Ishikawa (cell line): Measurements from ENCODE around the gene DAAM1.

Source experiments
- CEBPB ChIP-seq: IDR thresholded peaks from 2 replicates; pipeline ENCODE4 v1.6.1; 2012
- CREB1 ChIP-seq: IDR thresholded peaks from 2 replicates; pipeline ENCODE4 v1.6.1; 2012; ENCODE audit warnings: low read depth
- EGR1 ChIP-seq: IDR thresholded peaks from 2 replicates; pipeline ENCODE4 v1.6.1; 2012
- EP300 ChIP-seq: IDR thresholded peaks from 2 replicates; pipeline ENCODE4 v1.6.1; 2012; ENCODE audit warnings: borderline replicate concordance
- FOXM1 ChIP-seq: IDR thresholded peaks from 2 replicates; pipeline ENCODE4 v1.6.1; 2012; ENCODE audit warnings: low read depth, borderline replicate concordance
- NFIC ChIP-seq: IDR thresholded peaks from 2 replicates; pipeline ENCODE4 v1.6.1; 2012
- RAD21 ChIP-seq: IDR thresholded peaks from 2 replicates; pipeline ENCODE4 v1.6.1; 2012; ENCODE audit warnings: low read depth
- TAF1 ChIP-seq: IDR thresholded peaks from 2 replicates; pipeline ENCODE4 v1.6.1; 2012; ENCODE audit warnings: low read depth, mild to moderate bottlenecking
- TCF12 ChIP-seq: IDR thresholded peaks from 2 replicates; pipeline ENCODE4 v1.6.1; 2012; ENCODE audit warnings: low read depth
- TEAD4 ChIP-seq: IDR thresholded peaks from 2 replicates; pipeline ENCODE4 v1.6.1; 2012
- YY1 ChIP-seq: IDR thresholded peaks from 2 replicates; pipeline ENCODE4 v1.6.1; 2012; ENCODE audit warnings: low read depth
- ZBTB7A ChIP-seq: IDR thresholded peaks from 2 replicates; pipeline ENCODE4 v1.6.1; 2012; ENCODE audit warnings: low read depth
- TF ChIP-seq, protein P1 (sequence below): IDR thresholded peaks from 2 replicates; pipeline ENCODE4 v1.6.1; 2012
- TF ChIP-seq, protein P2 (sequence below): IDR thresholded peaks from 2 replicates; pipeline ENCODE4 v1.6.1; 2012
- TF ChIP-seq, protein P3 (sequence below): IDR thresholded peaks from 2 replicates; pipeline ENCODE4 v1.6.1; 2012; ENCODE audit warnings: low read depth, mild to moderate bottlenecking

Gene DAAM1

DNA sequence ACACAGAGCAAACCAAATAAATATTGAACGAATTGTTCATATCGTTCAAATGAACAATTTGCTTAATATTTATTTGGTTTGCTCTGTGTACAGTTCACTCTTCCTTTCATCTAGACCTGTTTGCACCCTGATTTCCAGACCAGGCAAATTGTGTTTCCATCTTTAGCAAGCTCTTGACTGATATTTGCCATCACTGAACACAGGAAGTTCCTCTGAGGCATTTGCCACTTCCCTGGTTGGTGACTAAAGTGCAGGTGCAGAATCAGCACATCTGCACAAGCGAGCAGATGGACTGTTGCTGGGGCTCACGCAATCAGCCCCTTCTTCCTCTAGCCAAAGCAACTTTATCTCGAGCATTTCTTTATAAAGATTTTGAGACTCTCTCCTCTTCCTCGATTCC lies 112.9 kb downstream of the DAAM1 start:
- TF ChIP-seq, protein P1, sequence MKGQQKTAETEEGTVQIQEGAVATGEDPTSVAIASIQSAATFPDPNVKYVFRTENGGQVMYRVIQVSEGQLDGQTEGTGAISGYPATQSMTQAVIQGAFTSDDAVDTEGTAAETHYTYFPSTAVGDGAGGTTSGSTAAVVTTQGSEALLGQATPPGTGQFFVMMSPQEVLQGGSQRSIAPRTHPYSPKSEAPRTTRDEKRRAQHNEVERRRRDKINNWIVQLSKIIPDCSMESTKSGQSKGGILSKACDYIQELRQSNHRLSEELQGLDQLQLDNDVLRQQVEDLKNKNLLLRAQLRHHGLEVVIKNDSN, result no peak
- TF ChIP-seq YY1 (no peak), EGR1 (no peak), RAD21 (no peak), TAF1 (no peak), TEAD4 (no peak), NFIC (no peak), ZBTB7A (no peak), EP300 (no peak), FOXM1 (no peak), CREB1 (no peak), CEBPB (no peak), TCF12 (no peak)
- TF ChIP-seq, protein P2, sequence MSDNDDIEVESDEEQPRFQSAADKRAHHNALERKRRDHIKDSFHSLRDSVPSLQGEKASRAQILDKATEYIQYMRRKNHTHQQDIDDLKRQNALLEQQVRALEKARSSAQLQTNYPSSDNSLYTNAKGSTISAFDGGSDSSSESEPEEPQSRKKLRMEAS, result no peak
- TF ChIP-seq, protein P3, sequence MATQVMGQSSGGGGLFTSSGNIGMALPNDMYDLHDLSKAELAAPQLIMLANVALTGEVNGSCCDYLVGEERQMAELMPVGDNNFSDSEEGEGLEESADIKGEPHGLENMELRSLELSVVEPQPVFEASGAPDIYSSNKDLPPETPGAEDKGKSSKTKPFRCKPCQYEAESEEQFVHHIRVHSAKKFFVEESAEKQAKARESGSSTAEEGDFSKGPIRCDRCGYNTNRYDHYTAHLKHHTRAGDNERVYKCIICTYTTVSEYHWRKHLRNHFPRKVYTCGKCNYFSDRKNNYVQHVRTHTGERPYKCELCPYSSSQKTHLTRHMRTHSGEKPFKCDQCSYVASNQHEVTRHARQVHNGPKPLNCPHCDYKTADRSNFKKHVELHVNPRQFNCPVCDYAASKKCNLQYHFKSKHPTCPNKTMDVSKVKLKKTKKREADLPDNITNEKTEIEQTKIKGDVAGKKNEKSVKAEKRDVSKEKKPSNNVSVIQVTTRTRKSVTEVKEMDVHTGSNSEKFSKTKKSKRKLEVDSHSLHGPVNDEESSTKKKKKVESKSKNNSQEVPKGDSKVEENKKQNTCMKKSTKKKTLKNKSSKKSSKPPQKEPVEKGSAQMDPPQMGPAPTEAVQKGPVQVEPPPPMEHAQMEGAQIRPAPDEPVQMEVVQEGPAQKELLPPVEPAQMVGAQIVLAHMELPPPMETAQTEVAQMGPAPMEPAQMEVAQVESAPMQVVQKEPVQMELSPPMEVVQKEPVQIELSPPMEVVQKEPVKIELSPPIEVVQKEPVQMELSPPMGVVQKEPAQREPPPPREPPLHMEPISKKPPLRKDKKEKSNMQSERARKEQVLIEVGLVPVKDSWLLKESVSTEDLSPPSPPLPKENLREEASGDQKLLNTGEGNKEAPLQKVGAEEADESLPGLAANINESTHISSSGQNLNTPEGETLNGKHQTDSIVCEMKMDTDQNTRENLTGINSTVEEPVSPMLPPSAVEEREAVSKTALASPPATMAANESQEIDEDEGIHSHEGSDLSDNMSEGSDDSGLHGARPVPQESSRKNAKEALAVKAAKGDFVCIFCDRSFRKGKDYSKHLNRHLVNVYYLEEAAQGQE, result no peak

DNA sequence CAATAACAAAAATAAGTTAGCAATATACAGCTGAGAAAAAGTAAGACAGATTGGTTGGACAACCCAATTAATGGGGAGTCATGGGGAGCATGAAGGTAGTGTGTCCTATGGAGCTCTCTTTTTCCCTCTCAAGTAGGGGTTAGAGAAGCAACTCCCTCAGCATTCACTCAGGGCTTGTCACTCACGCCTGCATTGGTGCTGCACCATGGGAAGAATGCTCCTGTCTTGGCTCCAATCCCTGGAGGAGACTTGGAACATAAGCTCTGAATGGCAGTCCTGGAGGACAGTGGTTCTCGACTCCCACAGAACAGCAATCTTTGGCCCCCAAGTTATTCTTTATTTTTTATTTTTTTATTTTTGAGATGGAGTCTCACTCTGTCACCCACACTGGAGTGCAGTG lies 113.8 kb downstream of the DAAM1 start:
- TF ChIP-seq, protein P3, result no peak
- TF ChIP-seq EGR1 (no peak), TEAD4 (no peak), FOXM1 (no peak), EP300 (no peak), RAD21 (no peak), CEBPB (no peak), CREB1 (no peak), YY1 (no peak), TAF1 (no peak)
- TF ChIP-seq, protein P2, result no peak
- TF ChIP-seq, protein P1, result no peak

DNA sequence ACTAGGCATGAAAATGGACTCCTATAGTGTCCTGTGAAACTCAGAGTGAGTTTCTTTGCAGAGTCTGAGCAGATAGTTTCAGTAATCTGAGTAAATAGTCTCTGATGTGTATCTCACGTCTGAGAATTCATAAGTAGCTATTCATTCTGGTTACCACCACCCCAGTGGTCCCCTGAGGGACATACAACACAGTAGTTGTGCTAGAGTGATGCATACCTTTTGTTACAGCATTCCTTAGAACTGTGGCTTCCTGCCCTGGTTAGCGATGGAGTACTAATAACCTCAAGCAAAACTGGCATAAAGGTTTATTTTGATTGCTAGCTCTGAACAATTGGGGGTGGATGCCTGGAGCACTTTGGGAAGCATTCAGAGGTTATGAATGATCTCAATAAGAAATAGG lies 114.7 kb downstream of the DAAM1 start:
- TF ChIP-seq RAD21, result no peak
- no peak for TF ChIP-seq TCF12

DNA sequence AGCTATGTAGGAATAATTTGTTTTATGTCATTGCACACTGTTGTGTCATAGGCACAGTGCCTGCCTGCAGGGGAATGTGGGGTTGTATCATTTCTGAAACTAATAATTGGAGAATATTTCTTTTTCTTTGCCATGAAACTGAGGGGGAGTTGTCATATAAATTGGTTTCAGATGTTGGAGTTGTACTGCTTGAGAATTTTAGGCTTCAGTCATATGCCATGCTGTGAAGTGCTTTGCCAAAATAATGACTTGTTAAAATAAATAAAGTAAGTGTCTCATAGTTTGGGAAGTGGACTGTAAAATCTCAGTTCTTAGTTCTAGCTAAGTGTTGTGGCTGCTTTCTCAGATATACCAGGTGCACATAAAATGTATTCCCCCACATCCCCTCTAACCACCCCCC lies 116.8 kb downstream of the DAAM1 start:
- TF ChIP-seq CEBPB, result no peak
- TF ChIP-seq FOXM1, result no peak
- TF ChIP-seq NFIC, result no peak
- TF ChIP-seq, protein P3, result no peak
- no peak for TF ChIP-seq TAF1
- TF ChIP-seq ZBTB7A, result no peak
- TF ChIP-seq TCF12, result no peak
- TF ChIP-seq EP300, result no peak
- no peak for TF ChIP-seq RAD21
- TF ChIP-seq YY1, result no peak
- no peak for TF ChIP-seq TEAD4
- TF ChIP-seq, protein P2, result no peak
- no peak for TF ChIP-seq CREB1
